ENCODE measurements around the gene IKZF1.

Gene IKZF1

GRCh38 chr7:50308532-50309385 lies 4.2 kb downstream of the IKZF1 start:
- no peak for DNase-seq (ENCODE audit: low spot score)

GRCh38 chr7:50309721-50310120 lies 5.2 kb downstream of the IKZF1 start:
- DNase-seq (ENCODE audit: low spot score), result no peak

DNA sequence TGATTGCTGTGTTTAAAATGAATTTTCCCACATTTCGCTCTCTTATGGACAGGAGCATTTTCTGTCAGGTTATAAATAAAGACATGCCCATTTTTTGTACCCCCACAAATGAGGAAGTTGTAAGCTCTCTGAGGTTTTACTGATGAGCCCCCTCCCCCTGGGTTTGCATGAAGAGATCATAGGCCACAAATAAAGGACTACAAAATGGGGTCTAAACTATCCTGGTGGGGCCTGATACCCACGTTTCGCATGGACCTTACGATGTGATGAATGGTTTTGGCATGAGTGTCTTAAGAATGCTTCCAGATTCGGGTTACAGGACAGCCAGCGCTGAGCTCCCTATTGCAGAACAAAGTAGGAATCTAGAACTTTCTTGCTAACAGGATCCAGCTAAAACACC lies 5.8 kb downstream of the IKZF1 start:
- DNase-seq (ENCODE audit: low spot score), result no peak

- no peak for DNase-seq (ENCODE audit: low spot score)
Measured at GRCh38 chr7:50310956-50311355, 6.4 kb downstream of the IKZF1 start.

DNA sequence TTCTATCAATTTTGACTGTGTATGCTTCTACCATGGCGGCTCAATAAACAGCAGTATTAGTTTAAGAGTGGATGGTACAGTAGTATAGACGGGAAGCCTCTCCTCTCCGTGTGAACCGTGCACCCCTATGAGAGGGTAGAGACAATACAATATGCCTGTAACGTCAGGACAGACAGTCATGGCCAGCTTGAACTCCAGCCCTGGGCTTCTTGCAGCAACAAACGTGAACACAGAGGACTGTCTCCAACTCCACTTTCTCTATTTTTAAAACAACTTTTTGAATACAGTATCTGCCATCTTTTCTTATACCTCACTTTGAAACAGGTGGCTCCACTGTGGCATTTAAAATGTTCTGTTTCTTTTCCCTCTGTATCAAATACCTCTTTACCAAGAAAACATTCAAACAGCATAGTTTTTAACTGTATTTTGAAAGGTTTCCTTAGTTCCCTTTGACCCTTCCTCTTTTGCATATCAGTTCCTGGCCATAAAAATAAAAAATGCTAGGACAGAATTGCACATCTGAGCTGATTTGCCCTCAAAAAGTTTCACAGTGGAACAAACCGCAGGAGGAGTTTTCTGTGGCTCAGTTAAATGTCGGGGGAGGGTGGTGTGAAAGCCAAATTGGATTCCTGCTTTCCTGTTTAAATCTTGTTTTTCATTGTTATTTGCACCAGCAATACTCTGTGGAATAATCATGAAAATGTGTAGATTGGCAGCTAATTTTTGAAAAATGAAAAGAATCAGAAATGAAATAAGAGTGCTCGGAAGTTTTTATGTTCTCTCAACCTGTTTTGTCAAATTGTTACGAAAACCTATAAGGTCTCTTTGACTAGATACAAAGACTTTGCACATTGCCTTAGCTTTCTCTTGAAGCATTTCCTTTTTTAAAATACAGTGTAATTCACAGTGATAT lies 8.0 kb downstream of the IKZF1 start:
- DNase-seq (ENCODE audit: low spot score), result no peak

GRCh38 chr7:50314836-50315592 lies 10.5 kb downstream of the IKZF1 start:
- no peak for DNase-seq (ENCODE audit: low spot score)

DNA sequence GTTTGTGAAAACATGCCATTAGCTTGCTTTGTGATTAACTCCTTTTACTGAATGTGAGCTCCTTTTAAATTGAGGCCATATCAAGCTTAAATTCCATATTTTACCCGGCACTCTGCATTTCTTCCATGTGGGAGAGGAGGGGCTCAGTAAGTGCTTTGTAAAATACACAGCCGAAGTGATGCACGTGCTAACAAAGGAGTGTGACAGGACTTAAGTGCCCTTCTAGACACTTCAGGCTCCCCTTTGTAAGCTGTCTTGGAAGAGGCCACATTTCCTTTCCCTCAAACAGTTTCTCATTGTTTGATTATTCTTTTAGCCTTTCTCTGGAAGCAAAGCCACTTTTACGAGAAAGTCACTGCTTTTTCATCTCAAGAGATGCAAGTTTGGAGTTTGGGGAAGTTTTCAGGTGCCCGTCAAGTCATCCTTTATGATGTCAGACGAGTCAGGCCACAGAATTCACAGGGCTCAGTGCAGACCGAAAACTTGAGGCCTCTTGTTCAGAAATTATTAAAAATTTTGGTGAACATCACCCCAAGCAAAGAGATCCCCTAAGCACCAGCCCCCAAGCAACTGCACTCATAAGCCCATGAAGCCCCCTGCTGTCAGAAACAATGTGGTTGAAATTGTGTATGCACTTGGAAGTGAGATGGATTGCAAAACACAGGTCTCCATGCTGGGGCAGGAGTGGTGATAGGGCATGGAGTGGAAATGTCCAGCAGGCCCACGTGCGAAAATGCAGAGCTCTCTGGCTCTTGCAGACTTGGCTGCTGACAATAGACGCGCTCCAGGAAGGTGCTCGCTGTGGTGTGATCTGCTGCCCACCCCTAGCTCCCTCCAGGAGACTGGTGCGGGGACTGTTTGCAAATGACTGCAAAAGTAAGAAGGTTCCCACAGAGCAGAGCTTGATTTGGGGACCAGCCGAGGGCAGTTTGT lies 11.5 kb downstream of the IKZF1 start:
- no peak for DNase-seq (ENCODE audit: low spot score)

DNA sequence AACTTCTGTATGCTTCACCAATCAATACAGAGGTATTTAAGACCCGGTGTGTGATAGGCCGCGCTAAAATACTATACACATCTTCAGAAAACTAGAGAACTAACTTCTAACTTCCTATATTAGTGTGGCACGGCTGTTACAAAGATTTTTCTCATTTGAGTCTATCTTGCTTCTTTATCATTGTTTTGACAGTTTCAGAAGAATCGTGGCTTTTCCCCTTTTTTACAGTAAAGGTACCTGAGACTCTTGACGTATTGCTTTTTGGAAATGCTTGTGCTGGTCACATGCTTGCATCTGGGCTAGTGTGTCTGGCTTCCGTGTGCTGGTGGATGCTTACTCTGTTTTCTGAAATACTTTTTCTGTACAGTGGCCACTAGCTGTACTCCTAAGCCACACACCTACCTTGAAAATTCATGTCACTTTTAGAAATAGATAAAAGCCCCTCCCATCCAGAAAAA lies 12.7 kb downstream of the IKZF1 start:
- no peak for DNase-seq (ENCODE audit: low spot score)

DNA sequence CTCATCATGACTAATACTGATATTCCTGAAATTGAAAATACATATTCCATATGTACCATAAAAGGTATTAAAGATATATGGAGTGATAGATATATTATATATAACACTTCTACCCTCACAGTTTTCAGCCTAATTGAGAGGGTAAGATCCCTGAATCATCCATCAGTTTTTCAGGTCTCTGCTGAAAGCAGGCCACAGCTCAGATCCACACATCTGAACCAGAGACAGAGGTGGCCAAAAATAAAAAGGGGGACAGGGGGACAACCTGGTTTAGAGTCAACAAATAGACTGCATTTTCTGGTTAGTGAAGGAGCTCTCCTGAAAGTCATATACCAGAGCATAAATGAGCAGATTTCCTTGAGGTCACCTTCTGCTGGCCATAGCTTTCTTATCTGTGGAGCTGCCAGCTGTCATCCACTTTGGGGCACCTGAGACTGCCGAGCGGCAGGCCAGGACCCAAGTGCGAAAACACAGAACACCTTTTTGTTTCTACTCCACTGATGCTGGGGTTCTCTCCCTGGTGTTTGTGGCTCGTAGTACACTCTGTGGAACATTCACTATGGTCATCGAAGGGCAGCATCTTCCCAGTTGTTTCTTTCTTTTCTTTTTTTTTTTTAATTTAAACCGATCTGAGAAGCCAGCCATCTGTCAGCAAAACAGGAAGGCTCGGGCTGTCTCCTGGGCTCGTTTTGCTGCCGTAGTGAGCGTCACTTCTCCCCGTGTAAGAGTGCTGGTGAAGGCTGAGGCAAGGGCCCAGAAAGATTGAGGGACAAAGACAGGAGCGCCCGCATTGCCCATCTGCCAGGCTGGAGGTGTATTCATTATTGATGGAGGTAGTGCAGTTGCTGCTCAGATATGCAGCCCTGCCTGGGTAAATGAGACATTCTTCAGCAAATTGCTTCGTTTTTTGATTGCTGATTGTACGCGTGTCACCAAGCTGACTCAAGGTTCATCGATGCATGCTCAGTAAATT lies 13.5 kb downstream of the IKZF1 start:
- DNase-seq (ENCODE audit: low spot score), result no peak

DNA sequence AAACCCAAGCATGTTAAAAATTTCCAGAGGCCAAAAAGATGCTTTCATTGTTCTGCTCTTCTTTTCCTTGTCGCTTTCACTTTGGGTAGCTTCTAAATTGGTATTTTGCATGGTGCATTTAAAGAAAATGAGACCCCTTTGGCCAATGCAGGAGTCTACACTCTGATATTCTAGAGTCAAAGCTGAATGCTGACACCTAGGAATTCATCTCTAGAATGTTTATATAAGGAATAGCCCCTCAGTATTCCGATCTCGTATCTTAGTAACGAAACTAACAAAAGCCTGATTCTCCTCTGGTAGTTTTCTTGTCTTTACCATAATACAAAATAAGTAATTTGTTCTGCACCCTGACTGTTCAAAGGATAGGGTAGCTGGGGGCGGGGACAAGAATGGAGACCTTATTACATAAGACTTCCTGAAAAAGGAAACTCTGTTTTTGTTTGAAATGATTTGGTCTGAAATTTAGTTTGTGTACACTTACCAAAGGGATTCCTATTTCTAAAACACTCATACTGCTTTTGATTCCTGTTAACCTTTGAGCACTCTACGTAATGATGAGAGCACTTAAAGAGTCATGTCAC lies 17.1 kb downstream of the IKZF1 start:
- DNase-seq (ENCODE audit: low spot score), result no peak

DNA sequence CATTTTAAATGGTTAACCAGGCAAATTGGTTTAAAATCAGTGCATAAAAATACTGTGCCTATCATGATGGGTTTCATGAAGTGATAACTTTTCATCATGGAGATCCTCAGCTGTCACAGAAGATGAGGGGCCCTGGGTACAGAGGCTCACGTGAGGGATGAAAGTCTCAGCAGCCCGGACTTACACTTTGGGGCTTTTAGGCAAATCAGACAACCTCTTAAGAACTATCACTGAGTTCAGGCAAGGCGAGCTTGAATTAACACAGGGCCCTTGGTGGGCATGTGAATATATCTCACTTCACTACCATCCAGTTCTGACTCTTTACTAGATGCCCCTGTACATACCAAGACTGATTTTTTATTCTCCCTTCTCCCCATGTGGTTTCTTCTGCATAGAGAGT lies 19.6 kb downstream of the IKZF1 start:
- no peak for DNase-seq (ENCODE audit: low spot score)

GRCh38 chr7:50327443-50327842 lies 22.9 kb downstream of the IKZF1 start:
- no peak for DNase-seq (ENCODE audit: low spot score)

DNA sequence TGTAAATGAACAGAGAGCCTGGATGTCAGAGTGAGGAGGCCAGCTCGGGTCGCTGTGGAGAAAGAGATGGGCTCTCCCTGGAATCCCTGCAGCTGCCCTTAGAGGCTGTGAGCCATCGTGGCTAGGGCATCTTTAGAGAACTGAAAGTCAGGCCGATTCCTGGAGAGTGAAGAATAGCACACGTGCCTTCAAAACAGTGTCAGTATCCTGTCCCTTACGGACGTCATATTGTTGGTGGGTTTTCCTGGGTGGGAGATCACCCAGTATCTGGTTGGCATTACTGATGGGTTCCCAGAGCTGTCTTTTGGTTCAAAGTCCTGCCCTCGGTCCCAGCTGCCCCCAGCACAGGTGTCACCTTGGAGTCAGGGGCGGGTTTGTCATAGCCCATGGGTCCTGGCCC lies 25.3 kb downstream of the IKZF1 start:
- no peak for DNase-seq (ENCODE audit: low spot score)

DNA sequence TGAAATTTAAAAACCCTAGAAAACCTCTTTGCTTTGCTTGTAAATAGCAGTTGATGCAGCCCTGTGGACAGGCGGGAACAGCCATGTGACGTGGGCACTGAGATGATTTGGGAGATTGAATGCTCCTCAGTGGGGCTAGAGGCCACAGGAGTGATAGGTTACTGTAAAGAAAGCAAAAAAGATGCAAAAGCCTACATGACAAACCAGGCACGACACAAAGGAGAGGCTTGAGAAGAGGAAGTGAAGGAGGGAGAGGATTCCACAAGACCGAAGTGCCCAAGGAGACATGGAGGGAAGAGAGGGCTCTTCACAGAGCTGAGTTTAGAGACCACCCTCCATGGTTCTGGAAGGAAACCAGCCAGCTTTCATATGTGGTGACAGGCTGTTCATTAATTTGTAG lies 25.7 kb downstream of the IKZF1 start:
- no peak for DNase-seq (ENCODE audit: low spot score)

DNA sequence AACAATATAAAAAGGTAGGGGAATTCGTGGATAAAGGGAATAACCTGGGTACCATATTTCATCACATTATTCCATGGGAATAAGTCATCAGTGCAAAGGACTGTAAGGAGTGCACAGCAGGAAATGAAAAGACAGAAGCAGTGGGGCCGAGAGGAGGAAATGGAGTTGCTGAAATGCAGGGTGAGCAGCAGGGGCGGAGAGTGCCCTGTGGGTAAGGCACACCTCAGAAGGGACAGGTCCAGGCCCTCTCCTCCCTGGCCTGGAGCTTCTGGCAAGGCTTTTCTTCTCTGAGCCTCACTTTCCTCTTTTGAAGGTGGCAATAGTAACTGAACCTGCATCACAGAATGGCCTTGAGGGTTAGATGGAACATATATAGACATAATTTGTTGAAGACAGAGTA lies 26.2 kb downstream of the IKZF1 start:
- DNase-seq (ENCODE audit: low spot score), result no peak

DNA sequence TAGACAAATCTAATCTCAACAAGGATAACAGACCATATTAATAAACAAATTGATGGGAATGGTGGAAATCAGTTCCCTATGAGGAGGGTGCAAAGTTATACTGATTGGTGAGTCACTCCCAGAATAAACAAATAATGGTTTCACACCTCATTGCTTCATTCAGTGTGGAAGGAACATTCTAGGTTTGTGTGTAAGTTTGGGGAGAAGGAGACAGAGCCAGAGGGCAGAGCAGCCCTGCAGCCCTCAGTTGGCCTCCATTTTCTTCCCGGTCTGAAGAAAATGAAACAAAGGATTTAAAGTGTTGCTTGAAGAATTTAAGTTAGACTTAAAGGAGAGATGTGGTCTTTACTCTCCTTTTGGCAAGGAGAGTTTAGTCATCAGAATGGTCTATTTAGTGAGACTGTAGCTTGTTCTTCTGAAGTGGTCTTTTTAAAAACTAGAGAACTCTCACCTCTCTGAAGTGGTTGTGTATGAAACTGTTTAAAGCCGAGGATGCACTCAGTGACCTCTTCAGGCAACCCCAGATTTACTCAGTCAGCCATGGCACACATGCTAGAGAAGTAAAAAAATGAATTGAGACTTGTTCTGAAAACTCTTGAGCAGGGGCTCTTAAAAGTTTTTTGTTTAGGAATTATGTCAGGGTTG lies 27.2 kb downstream of the IKZF1 start:
- DNase-seq (ENCODE audit: low spot score), result no peak

GRCh38 chr7:50332241-50333165 lies 28.0 kb downstream of the IKZF1 start:
- DNase-seq (ENCODE audit: low spot score), result no peak

GRCh38 chr7:50333221-50333651 lies 28.7 kb downstream of the IKZF1 start:
- DNase-seq (ENCODE audit: low spot score), result no peak

Measured in GM03348 (cell line).